Activated CD4-positive, alpha-beta T cell treated with anti-CD3 and anti-CD28 coated beads, Interleukin-2, amount 50 U/mL, for 16 hours (primary cell): ENCODE results near the gene SIPA1L3.
A peak's percentile ranks its signal among the peaks of the same experiment; 100 is the strongest.

Experiments
- DNase-seq: peaks from one replicate; pipeline ENCODE4 v3.0.0-alpha.2; 2020

The SIPA1L3 gene

GRCh38 chr19:38073841-38074685 lies 167.1 kb downstream of the SIPA1L3 start:
- DNase-seq = no peak

DNA sequence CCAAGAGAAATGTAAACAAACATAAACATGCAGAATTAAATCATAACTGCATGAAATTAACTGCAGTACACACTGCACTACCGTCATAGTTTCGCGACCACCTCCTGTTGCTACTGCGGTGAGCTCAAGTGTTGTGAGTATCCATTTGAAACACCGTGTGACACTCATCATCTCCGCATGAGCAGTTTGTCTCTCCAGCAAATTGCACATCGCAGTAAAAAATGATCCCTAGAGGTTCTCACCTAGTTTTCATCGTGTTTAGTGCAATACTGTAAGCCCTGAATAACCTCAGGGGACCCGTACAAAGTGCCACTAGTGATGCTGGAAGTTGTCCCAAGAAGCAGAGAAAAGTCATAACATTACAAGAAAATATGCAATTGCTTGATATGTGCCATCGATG lies 169.3 kb downstream of the SIPA1L3 start:
- DNase-seq = no peak

GRCh38 chr19:38078302-38078930 lies 171.4 kb downstream of the SIPA1L3 start:
- DNase-seq = no peak

GRCh38 chr19:38079926-38080380 lies 172.9 kb downstream of the SIPA1L3 start:
- DNase-seq = peak; percentile 37

DNA sequence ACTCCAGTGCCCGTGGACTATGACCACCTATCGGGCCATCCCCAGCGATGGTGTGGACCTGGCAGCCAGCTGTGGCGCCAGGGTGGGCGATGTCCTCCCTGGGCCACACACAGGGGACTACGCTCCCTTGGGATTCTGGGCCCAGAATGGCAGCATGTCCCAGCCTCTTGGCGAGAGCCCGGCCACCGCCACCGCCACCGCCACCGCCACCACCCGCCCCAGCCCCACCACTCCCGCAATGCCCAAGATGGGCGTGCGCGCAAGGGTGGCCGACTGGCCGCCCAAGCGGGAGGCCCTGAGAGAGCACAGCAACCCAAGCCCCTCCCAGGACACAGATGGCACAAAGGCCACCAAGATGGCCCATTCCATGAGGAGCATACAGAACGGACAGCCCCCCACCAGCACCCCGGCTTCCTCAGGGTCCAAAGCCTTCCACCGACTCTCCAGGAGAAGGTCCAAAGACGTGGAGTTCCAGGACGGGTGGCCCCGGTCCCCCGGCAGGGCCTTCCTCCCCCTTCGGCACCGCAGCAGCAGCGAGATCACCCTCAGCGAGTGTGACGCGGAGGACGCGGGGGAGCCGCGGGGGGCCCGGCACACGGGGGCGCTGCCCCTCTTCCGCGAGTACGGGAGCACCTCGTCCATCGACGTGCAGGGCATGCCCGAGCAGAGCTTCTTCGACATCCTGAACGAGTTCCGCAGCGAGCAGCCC lies 174.7 kb downstream of the SIPA1L3 start:
- DNase-seq = no peak

- no peak for DNase-seq
Observed at GRCh38 chr19:38082256-38083118, 175.5 kb downstream of the SIPA1L3 start.

DNA sequence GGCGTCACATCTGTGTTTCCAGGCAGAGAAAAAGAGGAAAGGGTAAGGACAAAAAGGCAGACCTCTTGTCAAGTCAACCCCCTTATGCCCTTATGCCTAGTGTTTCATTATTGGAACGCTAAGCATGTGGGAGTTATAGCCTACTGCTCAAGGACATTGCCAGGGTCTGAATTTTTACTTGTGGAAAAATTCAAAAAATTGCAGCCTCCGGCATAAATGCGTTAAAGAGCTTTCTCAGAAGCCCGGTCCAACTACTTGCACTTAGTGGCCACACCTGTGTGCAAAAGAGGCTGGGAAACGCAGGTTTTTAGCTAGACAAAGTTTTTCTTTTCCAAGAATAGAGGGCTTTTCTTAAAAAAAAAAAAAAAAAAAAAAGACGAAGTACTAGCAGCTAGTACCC lies 177.2 kb downstream of the SIPA1L3 start:
- no peak for DNase-seq

GRCh38 chr19:38089440-38089839 lies 182.4 kb downstream of the SIPA1L3 start:
- DNase-seq = no peak

- no peak for DNase-seq
Observed at GRCh38 chr19:38093154-38093553, 186.1 kb downstream of the SIPA1L3 start.

DNA sequence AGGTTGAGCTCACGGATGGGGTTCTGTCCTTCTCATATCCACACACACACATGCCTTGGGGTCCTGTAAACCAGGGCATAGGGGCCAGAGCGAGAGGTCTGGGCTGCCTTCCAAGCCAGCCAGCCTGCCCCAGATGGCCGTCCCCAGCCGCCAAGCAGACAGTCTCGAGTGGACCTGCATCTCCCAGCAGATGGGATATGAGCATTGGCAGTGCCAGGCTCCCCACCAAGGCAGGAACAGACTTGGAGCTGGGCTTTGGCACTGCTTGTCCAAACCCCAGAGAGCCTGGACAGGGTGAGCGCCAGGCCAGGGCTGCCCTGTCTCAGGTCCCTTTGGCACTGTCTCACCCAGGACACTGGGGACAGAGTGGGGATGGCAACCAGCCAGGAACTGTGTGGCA lies 186.6 kb downstream of the SIPA1L3 start:
- no peak for DNase-seq

DNA sequence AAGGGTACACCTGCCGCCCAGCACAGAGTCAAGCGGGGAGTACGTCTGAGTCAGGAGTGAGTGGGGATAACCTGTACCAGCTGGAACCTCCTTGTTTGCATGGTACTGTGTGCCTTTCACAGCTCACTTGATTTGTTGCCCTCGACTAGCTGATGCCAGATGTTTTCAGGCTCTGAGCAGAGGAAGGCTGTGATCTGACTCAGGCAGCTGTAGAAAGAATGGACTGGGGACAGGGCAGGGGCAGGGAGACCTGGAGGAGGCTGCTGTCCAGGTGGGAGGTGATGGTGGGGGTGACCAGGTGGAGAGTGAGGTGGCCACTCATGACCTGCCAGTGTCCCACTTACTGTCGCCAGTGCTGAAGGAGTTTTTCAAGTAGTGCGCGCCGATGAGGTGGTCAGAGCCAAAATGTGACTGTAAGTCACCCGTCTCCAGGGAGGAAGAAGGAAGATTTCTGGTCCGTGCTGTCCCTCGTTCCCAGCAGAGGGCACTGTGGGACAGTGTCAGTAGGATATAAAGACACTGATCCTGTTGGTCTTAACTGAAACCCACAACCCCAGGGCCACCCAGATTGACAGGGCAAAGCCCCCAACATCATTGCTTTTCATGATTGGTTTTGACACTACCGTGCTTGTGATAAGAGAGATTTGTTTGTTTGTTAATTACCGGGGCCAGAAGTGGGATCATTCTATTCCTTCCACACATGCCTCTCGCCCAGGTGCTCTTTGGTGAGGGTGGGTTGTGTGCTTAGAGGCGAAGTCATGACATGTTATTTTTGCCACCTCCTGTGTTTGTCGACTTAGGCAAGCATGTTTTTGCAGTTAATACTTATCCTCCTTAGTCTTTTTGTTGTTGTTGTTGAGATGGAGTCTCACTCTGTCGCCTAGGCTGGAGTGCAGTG lies 188.7 kb downstream of the SIPA1L3 start:
- peak; percentile 56 for DNase-seq

GRCh38 chr19:38099966-38100365 lies 193.0 kb downstream of the SIPA1L3 start:
- no peak for DNase-seq

GRCh38 chr19:38100589-38100988 lies 193.6 kb downstream of the SIPA1L3 start:
- DNase-seq = no peak

DNA sequence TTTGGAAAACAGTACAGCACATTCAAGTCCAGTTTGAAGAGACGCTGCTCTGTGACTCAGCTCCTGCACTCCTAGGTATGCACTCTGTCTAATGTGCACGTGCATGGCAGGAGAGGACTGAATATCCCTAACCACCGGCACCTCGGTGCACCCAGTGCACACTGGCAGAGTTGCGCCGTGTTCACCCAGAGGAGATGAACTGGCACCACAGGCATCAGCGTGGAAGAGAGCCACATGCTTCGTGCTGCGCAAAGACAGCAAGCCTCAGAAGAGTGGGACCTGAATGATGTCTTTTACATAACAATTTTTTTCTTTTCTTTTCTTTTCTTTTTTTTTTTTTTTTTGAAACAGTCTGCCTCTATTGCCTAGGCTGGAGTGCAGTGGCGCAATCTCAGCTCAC lies 194.7 kb downstream of the SIPA1L3 start:
- DNase-seq = no peak

GRCh38 chr19:38105574-38105973 lies 198.6 kb downstream of the SIPA1L3 start:
- DNase-seq = no peak

DNA sequence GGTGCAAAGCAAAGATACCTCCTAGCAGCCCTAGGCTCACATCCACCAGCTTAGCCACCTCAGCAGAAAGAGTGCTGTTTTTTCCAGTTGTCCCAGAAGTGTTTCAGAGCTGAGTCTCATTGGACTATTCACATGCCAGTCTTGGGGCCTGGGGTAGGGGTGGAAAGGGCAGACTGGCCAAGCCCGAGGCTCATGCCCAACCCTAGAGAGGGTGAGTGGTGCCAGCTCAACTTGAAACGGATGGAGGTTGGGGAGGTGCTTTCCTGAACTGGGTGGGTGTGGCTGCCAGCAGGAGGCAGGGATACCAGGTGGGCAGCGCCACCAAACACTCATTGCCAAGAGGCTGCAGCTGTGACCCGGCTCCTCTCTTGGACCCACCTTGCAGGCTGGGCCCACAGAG lies 200.1 kb downstream of the SIPA1L3 start:
- DNase-seq = no peak

DNA sequence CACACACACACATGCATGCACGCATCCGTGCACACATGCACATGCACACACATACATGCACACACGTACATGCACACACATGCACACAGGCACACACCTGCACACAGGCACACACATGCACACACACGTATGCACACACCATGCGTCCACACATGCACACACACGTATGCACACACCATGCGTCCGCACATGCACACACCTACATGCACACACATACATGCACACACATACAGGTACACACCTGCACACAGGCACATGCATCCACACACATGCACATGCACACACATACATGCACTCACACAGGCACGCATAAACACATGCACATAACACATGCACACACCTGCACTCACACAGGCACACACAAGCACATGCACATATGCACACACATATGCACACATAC lies 204.9 kb downstream of the SIPA1L3 start:
- no peak for DNase-seq

DNA sequence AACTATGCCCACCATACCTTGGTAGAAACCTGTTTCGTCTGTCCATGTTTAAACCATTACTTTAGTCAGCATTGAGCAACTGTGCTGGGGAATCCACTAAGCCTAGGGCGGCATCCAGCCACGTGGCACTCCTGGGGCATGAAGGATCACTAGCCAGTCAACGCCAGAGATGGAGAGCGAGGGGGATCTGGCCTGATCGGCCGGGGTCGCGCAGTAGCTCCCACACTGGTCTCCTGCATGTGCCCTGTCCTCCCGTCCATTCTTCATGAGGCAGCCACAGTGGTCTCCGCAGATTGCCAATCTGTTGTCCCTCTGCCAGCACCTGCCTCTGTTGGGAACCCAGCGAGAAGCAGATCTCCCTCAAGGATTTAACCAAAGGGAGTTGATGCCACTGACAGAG lies 207.6 kb downstream of the SIPA1L3 start:
- no peak for DNase-seq

GRCh38 chr19:38115271-38115802 lies 208.3 kb downstream of the SIPA1L3 start:
- DNase-seq = no peak

DNA sequence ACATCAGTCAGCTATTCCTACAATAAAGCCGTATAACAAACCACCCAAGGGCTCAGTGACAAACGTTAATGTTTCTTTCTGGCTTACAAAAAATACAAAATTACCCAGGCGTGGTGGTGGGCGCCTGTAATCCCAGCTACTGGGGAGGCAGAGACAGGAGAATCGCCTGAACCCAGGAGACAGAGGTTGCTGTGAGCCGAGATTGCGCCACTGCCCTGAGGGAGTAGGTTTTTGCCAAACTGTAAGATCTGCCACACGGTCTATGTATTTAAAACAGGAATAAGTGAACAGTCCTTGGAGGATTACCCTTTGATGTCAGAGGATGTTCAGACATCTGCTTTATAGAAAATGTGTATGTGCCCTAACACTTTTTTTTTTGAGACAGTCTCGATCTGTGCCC lies 211.2 kb downstream of the SIPA1L3 start:
- DNase-seq = no peak

- no peak for DNase-seq
Observed at GRCh38 chr19:38120471-38121025, 213.5 kb downstream of the SIPA1L3 start.
